ENCODE results near the gene HPDL.
A peak's percentile ranks its signal among the peaks of the same experiment; 100 is the strongest.

The HPDL gene

GRCh38 chr1:45306319-45306718, 20.4 kb upstream of the HPDL start:
- TF ChIP-seq, protein P1, sequence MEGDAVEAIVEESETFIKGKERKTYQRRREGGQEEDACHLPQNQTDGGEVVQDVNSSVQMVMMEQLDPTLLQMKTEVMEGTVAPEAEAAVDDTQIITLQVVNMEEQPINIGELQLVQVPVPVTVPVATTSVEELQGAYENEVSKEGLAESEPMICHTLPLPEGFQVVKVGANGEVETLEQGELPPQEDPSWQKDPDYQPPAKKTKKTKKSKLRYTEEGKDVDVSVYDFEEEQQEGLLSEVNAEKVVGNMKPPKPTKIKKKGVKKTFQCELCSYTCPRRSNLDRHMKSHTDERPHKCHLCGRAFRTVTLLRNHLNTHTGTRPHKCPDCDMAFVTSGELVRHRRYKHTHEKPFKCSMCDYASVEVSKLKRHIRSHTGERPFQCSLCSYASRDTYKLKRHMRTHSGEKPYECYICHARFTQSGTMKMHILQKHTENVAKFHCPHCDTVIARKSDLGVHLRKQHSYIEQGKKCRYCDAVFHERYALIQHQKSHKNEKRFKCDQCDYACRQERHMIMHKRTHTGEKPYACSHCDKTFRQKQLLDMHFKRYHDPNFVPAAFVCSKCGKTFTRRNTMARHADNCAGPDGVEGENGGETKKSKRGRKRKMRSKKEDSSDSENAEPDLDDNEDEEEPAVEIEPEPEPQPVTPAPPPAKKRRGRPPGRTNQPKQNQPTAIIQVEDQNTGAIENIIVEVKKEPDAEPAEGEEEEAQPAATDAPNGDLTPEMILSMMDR (conservative IDR thresholded peaks at IDR 0.05; ENCODE audit: control insufficient read depth, insufficient read depth, low read depth, low read length) = no peak
- no peak overlapping the region for H3K4me3 ChIP-seq (ENCODE audit: control insufficient read depth, low read depth, low read length)
- peak; percentile 49 for DNase-seq (ENCODE audit: low read depth)

GRCh38 chr1:45306905-45307304, 19.8 kb upstream of the HPDL start:
- TF ChIP-seq, protein P1 (conservative IDR thresholded peaks at IDR 0.05; ENCODE audit: control insufficient read depth, insufficient read depth, low read depth, low read length) = no peak
- DNase-seq (ENCODE audit: low read depth) = no peak
- H3K4me3 ChIP-seq (ENCODE audit: control insufficient read depth, low read depth, low read length) = no peak overlapping the region

- TF ChIP-seq, protein P1 (conservative IDR thresholded peaks at IDR 0.05; ENCODE audit: control insufficient read depth, insufficient read depth, low read depth, low read length) = no peak
- H3K4me3 ChIP-seq (ENCODE audit: control insufficient read depth, low read depth, low read length) = no peak overlapping the region
- DNase-seq (ENCODE audit: low read depth) = no peak
These were observed 12.4 kb upstream of the HPDL start for GRCh38 chr1:45314266-45314665.

- no peak for DNase-seq (ENCODE audit: low read depth)
- no peak overlapping the region for H3K4me3 ChIP-seq (ENCODE audit: control insufficient read depth, low read depth, low read length)
- TF ChIP-seq, protein P1 (conservative IDR thresholded peaks at IDR 0.05; ENCODE audit: control insufficient read depth, insufficient read depth, low read depth, low read length) = no peak
These were observed 9.5 kb upstream of the HPDL start for GRCh38 chr1:45317166-45317565.

GRCh38 chr1:45319761-45320160, 6.9 kb upstream of the HPDL start:
- DNase-seq (ENCODE audit: low read depth) = no peak
- TF ChIP-seq, protein P1 (conservative IDR thresholded peaks at IDR 0.05; ENCODE audit: control insufficient read depth, insufficient read depth, low read depth, low read length) = no peak
- no peak overlapping the region for H3K4me3 ChIP-seq (ENCODE audit: control insufficient read depth, low read depth, low read length)

DNA sequence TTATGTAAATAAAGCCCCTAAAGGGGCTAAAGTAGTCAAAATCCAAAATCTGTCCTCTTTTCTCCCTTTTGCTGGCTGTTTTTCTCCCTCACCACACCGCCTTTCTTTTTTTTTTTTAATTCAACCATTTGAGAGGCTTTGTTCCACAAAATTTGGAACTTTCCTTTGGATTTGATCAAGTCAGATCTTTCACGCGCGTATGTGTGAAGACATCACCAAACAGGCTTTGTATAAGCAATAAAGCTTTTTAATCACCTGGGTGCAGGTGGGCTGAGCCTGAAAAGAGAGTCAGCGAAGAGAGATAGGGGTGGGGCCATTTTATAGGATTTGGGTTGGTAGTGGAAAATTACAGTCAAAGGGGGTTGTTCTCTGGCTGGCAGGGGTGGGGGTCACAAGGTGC, 5.3 kb upstream of the HPDL start:
- no peak for DNase-seq (ENCODE audit: low read depth)
- no peak overlapping the region for H3K4me3 ChIP-seq (ENCODE audit: control insufficient read depth, low read depth, low read length)
- TF ChIP-seq, protein P1 (conservative IDR thresholded peaks at IDR 0.05; ENCODE audit: control insufficient read depth, insufficient read depth, low read depth, low read length) = no peak

DNA sequence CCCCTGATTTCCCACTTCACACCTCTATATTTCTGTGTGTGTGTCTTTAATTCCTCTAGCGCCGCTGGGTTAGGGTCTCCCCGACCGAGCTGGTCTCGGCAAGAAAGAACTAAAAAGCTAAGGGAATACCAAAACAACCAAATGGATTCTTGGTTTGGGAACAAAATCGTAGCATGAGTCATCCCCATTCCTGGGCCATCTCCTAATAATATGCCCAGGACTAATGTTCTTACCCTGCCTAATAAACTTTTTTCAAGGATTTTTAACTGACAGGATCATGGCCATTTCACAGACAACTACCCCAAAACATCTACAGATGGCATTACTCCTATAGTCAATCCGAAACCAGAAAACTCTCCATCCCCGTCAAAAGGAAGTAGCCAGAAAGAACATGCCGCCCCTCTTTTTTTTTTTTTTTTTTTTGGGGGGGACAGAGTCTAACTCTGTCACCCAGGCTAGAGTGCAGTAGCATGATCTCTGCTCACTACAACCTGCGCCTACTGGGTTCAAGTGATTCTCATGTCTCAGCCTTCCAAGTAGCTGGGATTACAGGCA, 4.1 kb upstream of the HPDL start:
- no peak overlapping the region for H3K4me3 ChIP-seq (ENCODE audit: control insufficient read depth, low read depth, low read length)
- TF ChIP-seq, protein P1 (conservative IDR thresholded peaks at IDR 0.05; ENCODE audit: control insufficient read depth, insufficient read depth, low read depth, low read length) = no peak
- no peak for DNase-seq (ENCODE audit: low read depth)
